Vagina (tissue), 2 donors: ENCODE data around the gene ALK.

Source experiments
- CTCF ChIP-seq, 3 experiments: fragments of 450-650 bp in 2 of 3; fragments of 200-600 bp in 1 of 3; sonication (generic) in 1 of 3; IDR thresholded peaks; one replicate each; pipeline ENCODE4 v1.5.1; 2017 to 2019; ENCODE audit warnings: antibody characterized with exemption in 3 of 3, mild to moderate bottlenecking in 2 of 3, moderate library complexity in 2 of 3
- POLR2A ChIP-seq, 2 donors: fragments of 450-650 bp; IDR thresholded peaks; one replicate each; pipeline ENCODE4 v1.6.1; 2017; ENCODE audit warnings: antibody characterized with exemption in 2 of 2, mild to moderate bottlenecking in 2 of 2, moderate library complexity in 2 of 2

GRCh38 chr2:29733213-29733612, 188.2 kb downstream of the ALK start:
- TF ChIP-seq CTCF (IDR thresholded peaks at IDR 0.05) (no peak), POLR2A (IDR thresholded peaks at IDR 0.05) (no peak)
